ENCODE data around the gene SHC3. TPM values are rescaled to one million over a fixed set of nuclear protein-coding genes. Genes with fewer than 3 reads are reported as not detected.

SHC3 gene
- total and polyA plus RNA-seq, 2 donors (not counting 3 experiments of a cell fraction or from before 2014, with no cell fraction given) = 1.0 to 2.0 TPM

GRCh38 chr9:89144238-89144637 is 34.4 kb downstream of the SHC3 start:
- no peaks in the 10 kb centered on the region for H3K36me3 ChIP-seq (ENCODE audit: control insufficient read depth in 2 of 2, extremely low read depth in 1 of 2, insufficient read depth in 2 of 2, low read length in 2 of 2)
- dilution Hi-C loops (cut with MboI; ENCODE audit: extremely low pct_ligation_motif_present, low sequenced_read_pairs) = no loop called here
- no peak overlapping the region for H3K27ac ChIP-seq (ENCODE audit: insufficient read depth, low read depth, low read length)
- CTCF ChIA-PET = no interaction called here
- POLR2A ChIA-PET = no interaction called here
- no peak for TF ChIP-seq JUN (IDR thresholded peaks at IDR 0.05; ENCODE audit: borderline replicate concordance, insufficient read depth, insufficient read length, low read depth)
- TF ChIP-seq POLR2A (IDR thresholded peaks at IDR 0.05; ENCODE audit: low read depth, low read length) = no peak
- no peak for TF ChIP-seq POLR2AphosphoS5 (IDR thresholded peaks at IDR 0.05; ENCODE audit: insufficient read depth, low read depth, low read length)
- TF ChIP-seq CTCF (IDR thresholded peaks at IDR 0.05; ENCODE audit: extremely low read depth in 1 of 2, insufficient read depth in 1 of 2, low read depth in 1 of 2, low read length in 2 of 2) = no peak
- no peak for TF ChIP-seq MYC (IDR thresholded peaks at IDR 0.05; ENCODE audit: low read depth, low read length)
- TF ChIP-seq GATA2 (IDR thresholded peaks at IDR 0.05; ENCODE audit: insufficient read depth, insufficient read length, low read depth, low read length) = no peak
- no peak for TF ChIP-seq EZH2 (IDR thresholded peaks at IDR 0.05; ENCODE audit: borderline replicate concordance, low read depth, low read length, severe bottlenecking)
- TF ChIP-seq FOS (IDR thresholded peaks at IDR 0.05; ENCODE audit: borderline replicate concordance, insufficient read depth, low read length) = no peak
- no peak for TF ChIP-seq MAX (IDR thresholded peaks at IDR 0.05; ENCODE audit: insufficient read depth, insufficient read length)
- H2AFZ ChIP-seq (ENCODE audit: low read depth, low read length) = no peak overlapping the region
- H3K9me1 ChIP-seq (replicated peaks; ENCODE audit: control insufficient read depth, extremely low read depth, insufficient read depth, low read length) = no peaks in the 10 kb centered on the region
- no peak overlapping the region for H3K4me3 ChIP-seq (replicated peaks in 1 of 3; ENCODE audit: insufficient read depth in 1 of 3, low read depth in 1 of 3, low read length in 3 of 3)
- intact Hi-C loops (cut with micrococcal nuclease) = no loop called here
- peaks cover 3% of the 10 kb centered on the region for H3K4me1 ChIP-seq (ENCODE audit: control insufficient read depth, extremely low read depth, insufficient read depth, low read length)
- BruUV-seq (replicated peaks) = no TSS peak
- H3K9ac ChIP-seq (replicated peaks; ENCODE audit: extremely low read depth, insufficient read depth, low read length) = no peak overlapping the region
- no peaks in the 10 kb centered on the region for H3K27me3 ChIP-seq (ENCODE audit: control insufficient read depth in 2 of 2, insufficient read depth in 2 of 2, low read length in 2 of 2)
- no peaks in the 10 kb centered on the region for H3K79me2 ChIP-seq (ENCODE audit: control insufficient read depth, insufficient read depth, low read length)
- H3K9me3 ChIP-seq (replicated peaks; ENCODE audit: control insufficient read depth, insufficient read depth, low read length) = no peaks in the 10 kb centered on the region
- no peaks in the 10 kb centered on the region for H4K20me1 ChIP-seq (replicated peaks; ENCODE audit: control insufficient read depth, extremely low read depth, insufficient read depth, low read length)
- no peak for DNase-seq (ENCODE audit: low read depth, low spot score)
- H3K4me2 ChIP-seq (ENCODE audit: insufficient read depth, low read length) = no peak overlapping the region
- FAIRE-seq = no peak
